HG02840 (cell line): ENCODE data around the gene CHN2.
"Not testable (repeated sequence)": the region's sequence is repeated elsewhere in the genome, so short reads cannot be mapped to it uniquely, and the experiment has no call there.

Experiments
- ATAC-seq: cut with Tn5 transposase; IDR thresholded peaks from one replicate; pipeline ENCODE4 v1.9.1; 2021; ENCODE audit warnings: mild to moderate bottlenecking, moderate library complexity, moderate number of reproducible peaks; ENCODE audit not compliant: unreplicated experiment, low FRiP score

The CHN2 gene

DNA sequence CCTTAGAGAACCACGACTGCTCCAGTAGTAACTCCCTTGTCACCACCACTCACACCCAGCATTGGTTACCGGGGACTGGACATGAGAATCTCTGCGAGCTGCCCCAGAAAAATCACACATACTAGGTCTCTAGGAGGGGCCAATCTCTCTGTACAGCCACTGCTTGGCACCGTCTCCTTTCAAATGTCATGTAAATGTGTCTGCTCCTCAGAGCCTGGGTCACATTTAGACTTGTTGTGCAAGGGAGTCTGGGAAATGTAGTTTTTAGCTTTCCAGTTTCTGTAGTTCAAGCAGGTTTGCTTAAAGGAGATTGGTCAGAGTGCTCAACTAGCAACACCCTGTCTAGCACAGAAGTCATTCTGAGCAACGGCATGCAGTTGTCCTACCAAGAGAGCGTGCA, 60.0 kb downstream of the CHN2 start:
- ATAC-seq: no peak

DNA sequence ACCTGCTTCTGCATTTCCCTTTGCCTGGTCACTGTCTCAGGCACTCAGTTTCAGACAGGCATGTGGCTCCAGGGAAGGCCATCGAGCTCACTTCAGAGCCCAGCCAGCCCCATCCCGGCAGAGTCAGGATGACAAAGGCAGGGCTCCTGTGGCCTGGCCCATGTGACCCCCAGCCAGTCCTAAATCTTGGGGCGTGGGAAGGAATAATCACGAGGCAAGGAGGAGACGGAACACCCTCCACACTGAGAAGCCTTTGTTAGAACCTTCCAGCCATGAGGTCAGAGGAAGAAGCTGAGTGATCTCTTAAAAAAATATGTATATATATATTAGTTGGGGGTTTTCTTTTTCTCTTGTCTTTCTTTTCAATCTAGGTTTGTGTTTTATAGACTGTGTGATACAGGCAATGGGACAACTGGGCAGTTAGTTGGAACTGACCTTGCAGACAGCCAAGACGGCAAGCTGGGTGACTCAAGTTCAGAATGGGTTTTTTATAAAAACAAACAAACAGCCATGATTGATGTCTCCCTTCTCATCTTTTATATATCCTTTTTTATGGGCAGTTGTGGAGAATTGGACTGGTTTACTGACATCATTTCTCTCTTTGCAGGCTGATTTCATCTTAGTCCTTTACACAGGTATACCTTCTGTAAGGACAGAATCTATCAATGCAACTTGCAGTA, 60.8 kb downstream of the CHN2 start:
- ATAC-seq: no peak

DNA sequence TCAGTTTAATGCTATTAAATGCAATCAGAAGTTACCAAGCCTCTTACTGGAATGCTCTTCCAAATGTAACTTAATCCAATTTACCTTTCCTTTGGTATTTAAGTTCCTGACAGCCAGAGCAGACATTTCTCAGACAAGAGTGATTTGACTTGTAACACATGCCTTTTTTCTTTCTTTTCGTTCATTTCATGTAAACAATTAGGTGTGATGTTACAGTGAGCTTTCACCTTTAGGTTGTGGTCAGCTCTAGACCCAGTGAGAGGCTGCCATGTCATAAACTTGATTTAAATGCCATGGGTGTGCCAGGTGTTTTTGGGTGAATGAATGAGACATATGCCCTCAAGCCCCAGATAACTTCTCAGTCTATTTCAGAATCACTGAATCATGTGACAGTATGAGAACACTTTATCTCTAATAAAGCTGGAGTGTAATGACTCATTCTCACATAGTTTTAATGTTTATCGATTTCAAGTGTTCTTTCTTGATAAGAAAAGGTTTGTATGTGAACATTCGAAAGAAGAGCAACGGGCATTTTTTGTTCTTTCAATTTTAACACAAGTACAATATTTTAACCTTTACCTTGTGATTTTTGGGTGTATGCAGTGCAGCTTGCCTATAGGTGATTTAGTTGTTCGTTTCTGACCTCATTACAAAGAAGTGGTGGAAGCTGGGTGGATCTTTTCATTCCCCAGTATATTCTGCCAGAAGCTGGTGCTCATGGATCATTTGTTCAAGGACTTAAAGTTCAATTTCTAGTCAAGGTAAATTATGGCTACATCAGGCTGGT, 61.5 kb downstream of the CHN2 start:
- no peak for ATAC-seq

DNA sequence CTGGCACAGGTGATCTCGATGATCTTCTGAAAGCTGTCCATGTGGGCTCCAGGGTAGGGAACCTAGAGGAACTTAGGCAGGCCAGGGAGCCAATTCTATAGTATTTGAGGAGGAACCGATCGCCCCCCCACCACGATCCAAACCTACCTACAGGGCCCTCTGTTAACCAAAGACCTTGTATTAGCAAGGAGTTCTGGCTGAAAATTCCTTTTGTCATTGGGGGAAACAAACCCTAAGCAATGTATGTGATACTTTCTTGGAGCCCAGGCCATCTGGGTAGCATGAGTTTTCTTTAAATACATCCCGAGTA, 62.1 kb downstream of the CHN2 start:
- no peak for ATAC-seq

DNA sequence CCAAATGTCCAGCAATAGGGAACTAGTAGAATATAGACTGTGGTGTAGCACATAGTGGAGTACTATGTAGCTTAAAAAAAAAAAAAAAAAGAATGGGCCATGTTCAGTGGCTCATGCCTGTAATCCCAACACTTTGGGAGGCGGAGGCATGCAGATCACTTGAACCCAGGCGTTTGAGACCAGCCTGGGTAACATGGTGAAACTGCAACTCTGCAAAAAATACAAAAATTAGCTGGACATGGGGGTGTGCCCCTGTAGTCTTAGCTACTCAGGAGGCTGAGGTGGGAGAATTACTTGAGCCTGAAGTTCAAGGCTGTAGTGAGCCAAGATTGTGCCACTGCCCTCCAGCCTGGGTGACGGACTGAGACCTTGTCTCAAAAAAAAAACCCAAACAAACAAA, 64.4 kb downstream of the CHN2 start:
- no peak for ATAC-seq

DNA sequence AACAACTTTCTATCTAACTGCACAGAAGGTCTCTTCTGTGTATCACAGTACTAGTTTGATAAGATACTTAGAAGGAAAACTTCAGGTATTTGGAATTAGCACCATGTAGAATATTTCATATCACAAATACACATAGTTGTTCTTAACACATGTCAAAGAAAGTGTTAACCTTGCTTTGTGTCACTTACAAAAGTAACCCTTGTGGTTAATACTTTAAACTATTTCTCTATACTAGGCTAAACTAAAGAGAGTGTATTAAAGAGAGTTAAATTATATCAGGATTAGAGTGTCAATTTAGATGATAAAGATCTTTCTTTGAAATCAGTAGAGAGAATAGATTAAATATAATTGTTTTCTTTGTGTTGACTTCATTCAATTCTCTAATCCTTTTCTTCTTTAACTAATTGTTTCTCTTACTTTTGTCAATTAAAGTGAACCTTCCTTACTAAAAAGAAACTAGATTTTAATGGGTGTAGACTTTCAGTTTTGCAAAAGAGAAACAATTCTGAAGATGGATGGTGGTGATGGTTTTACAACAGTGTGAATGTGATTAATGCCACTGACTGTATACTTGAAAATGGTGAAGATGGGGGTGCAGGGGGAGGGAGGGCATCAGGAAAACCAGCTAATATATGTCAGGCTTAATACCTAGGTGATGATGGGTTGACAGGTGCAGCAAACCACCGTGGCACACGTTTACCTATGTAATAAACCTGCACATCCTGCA, 67.8 kb downstream of the CHN2 start:
- no peak for ATAC-seq

DNA sequence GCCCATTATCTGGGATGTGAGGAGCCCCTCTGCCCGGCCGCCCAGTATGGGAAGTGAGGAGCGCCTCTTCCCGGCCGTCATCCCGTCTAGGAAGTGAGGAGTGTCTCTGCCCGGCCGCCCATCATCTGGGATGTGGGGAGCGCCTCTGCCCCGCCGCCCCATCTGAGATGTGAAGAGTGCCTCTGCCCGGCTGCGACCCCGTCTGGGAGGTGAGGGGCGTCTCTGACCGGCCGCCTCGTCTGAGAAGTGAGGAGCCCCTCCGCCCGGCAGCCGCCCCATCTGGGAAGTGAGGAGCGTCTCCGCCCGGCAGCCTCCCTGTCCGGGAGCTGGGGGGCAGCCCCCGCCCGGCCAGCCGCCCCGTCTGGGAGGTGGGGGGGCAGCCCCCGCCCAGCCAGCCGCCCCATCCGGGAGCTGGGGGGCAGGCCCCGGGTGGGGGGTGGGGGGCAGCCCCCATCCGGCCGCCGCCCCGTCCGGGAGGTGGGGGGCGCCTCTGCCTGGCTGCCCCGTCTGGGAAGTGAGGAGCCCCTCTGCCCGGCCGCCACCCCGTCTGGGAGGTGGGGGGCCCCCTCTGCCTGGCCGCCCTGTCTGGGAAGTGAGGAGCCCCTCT, 69.1 kb downstream of the CHN2 start:
- ATAC-seq: not testable (repeated sequence)

DNA sequence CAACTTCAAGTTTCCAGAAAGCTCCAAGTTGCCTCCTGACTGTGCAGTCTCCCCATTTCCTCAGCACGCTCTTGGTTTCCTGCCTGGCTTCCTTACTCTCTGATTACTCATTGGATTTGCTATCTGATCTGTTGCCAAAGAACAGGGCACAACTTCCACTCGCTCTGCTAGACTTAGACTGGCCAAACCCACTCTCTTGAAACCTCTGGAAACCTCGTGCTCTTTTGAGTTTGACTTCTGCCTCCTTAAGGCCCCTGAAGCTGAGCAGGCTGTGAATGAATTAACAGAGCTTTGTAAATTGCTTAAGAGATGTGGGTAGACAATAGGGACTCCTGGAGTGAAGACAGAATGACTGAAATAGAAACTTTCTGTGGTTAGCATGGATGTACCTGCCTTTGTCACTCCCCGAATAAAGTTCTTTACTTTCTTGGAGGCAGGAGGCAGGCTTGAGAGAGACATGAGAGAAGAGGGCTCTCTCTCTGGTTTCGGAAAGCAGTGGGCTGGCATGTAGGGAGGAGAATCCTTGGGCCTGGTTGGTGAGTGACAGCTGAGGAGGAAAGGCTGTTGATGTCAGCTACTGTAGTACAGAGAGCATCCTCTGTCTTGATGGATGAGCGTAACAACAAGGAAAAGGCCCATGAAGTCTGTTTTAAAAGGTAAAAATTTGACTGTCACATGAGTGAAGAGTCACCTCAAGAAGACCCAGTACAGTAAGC, 70.8 kb downstream of the CHN2 start:
- ATAC-seq: no peak

DNA sequence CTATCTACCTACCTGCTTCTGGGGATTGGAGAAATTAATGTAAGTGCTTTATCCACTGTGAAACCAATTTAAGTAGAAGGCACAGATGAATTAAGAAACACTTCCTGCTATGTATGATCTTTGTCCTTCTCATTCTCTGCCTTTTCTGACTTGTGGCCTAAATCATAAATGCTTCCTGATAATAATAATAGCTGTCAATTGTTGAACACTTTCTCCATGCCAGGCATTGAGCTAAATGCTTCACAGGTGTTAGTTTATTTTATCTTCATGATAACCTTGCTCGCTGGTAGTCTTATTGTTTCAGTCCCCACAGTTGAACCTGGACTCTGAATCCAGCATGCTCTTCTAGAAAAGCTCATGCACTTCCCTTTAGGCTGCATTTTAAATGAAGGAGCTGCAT, 75.4 kb downstream of the CHN2 start:
- no peak for ATAC-seq

DNA sequence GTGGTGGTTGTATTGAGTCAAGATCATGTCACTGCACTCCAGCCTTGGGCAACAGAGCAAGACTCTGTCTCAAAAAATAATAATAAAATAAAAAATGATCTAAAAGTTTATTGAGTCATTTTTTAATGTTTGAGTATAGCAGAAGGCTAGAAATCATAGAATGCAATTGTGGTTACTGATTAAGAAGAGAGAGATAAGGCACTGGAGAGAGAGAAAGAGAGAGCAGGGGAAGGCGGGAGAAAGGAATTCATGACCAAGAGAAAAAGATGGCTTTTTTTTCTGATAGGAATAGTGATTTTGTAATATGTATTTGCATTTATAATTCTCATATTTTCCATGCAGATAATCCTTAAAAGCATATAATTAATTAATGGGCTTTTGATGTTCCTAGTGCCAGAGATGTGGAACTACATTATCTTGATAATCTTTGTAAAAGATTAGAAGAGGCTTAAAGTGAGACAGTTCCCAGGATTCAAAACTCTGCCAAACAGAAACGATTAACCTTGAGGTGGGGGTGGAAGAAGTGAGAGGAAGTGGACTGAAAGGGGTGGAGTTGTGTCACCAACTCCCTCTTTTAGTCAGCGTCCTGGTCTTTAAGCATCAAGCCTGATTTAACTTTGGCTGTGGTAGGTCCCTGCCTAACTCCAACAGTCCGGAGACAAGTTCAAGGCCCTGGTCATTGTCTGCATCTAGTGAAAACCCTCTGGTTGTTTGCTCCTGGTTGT, 76.2 kb downstream of the CHN2 start:
- no peak for ATAC-seq

DNA sequence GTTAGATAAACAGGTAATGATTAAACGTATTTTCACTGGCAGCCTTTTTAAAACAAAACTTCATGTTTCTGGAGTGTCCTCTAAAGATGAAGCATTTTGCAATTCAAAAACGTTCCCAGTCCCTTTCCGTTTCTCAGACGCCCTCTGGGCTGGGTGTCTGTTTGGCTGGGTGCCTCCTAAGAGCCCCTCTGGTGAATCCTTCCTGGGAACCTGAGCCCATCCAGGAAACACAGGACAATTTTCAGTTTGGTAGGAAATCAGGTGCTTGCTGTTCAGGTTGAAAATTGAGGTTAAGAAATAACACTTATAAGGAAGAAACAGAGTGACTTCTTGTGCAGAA, 76.7 kb downstream of the CHN2 start:
- ATAC-seq: no peak

DNA sequence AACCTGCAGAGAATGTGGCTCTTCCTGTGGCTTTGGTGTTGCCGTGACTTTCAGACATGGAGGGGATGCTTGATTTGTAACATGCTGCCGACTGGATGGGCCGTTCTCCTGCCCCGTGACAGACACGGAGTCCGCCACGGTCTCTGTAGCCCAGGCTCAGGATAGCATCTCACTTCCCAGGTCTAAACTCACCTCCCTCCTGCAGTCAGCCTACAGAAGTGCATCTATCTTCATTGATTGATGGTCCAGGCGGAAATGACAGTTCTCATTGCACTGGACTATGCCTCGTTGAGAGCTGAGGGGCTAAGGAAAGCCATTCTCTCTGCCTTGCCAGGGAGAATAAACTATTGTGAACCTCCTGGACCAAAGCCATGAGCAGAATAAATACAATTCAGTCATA, 77.5 kb downstream of the CHN2 start:
- no peak for ATAC-seq

DNA sequence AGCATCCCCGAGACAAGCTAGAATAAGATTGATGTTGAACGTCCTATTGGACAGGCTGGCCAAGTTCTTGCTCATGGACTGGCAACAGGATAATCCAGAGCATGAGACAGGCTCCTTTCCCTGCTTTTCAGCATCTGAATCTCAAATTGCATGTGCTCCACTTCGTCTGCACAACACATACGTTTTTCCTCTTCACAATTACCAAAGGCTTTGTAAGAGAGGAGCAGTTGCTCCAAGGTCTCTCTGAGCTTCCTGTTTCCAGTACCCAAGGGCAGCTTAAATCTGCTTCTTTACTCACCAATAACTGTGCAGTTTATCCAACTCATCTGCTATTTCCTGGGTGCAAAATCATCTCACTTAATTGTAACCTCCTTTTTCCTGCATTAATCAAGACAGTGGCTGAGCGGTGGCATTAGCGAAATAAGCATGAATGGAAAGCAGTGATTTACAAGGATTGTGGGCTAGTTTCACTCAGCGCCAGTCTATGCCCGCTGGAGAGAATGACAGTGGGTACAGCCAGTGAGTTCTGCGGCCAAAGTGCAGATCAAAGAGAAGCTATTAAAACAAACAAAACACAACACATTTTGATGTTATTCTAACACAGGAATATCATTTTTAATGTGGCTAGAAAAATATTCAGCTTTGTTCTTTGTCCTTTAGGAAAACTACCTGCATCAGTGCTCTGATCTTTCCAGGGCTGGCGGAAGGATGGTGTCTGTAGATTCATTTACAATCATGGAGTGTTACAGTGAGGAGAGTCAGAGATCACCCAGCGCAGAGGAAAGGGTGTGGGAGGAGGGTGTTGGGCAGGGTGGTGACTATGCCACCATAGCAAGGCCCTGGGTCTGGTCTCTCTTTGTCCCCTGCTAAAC, 79.8 kb downstream of the CHN2 start:
- no peak for ATAC-seq

DNA sequence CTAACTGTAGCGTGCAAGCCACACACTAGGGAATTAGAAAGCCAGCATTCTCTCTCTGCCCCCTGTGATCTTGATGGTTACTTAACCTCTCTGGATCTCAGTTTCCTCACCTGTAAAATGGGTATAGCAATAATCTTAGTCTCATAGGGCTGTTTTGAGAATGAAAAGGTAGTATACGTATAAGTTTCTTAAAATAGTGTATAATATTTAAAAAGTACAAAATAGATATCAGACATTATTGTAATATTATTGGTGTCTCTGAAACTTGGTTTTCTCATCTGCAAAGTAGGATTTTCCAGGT, 80.4 kb downstream of the CHN2 start:
- ATAC-seq: no peak

DNA sequence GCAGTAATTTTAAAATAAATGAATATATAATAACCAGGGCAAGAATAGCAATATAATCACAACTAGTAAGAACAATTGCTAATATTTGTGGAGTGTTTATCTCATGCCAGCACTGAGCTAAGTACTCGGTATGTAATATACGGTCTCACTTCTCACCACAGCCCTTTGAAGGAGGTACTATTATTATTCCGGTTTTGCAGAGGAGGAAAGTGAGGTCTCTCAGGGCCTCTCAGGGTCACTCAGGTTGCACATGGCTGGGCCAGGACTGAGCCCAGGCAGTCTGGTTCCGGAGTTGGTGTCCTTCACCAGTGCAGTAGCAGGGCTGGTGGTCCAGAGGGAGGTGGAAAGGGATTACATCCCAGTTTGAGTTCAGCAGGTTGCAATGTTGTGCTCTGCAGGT, 80.9 kb downstream of the CHN2 start:
- no peak for ATAC-seq

DNA sequence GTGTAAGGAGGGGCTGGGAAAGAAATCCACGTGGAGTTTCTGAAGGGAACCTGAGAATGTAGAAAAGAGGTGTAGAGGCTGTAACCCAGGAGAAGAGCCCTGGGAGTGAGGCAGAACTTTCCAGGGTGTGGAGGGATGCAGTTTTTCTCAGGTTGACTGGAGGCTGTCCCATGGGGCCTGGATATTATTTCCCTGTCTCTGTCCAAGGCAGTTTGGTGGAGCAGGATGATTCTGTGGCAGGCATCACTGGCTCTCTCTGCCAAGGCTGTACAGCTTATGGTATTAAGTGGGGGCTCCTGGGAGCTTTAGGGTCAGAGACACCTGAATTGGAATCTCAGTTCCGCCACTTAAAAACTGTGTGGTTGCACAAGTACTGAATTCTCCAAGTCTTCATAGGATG, 81.6 kb downstream of the CHN2 start:
- ATAC-seq: no peak

DNA sequence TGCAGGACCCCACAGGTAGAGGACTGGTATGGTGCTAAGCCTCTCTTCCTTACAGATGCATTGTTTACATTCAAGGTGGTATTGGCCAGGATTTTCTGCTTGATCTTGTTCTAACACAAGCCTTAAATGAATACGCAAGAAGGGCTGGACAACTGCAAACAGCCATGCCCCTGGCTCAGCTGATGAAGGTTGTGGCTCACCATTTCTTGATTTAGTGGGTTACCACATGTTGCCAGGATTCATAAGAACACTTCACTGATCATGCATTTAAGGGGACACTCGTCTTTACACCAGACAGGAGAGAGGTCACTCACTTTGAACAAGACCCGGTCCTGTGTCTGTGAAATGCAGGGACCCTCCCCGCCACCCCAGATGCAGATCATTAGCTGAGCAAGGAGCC, 82.2 kb downstream of the CHN2 start:
- no peak for ATAC-seq

DNA sequence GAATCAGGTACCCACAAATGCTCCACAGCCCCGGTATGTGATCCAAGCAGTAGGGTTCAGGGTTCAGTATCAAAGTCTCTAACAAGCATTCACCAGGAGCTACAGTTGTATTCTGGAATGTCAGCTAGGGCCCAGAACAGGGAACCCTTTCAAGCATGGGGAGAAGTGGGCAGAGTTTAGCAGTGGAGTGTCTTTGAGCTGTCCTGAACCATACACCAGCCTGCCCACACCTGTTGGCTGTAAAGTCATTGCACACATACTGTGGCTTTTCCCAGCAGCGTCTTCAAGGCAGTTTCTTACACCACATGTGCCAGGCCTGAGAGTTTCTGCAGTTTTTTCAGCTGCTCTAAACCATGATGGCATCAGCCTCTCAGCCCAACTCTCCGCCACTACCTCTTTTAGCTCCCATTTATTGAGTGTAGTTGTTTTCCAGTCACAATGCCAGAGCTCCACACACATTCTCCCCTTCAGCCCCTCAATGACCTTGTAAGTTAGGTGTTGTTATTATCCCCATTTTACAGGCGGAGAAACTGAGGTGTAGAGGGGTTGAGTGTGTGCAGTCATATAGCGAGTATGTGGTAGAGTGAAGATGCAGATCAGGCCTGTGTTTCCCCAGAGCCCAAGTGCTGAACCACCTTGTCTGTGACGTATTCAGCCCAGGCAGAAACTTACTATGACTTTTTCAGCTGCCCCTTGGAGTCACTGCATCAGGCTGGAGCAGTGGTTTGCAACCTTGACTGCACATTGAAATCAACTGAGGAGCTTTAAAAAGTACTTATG, 83.1 kb downstream of the CHN2 start:
- no peak for ATAC-seq
